Peyer's patch (tissue), 4 donors: Measurements from ENCODE around the gene PCSK5.

ENCODE experiments used
- CTCF ChIP-seq, 6 experiments: fragments of 450-650 bp in 4 of 6; fragments of 200-600 bp in 2 of 6; sonication (generic) in 1 of 6; IDR thresholded peaks; one replicate each; pipeline ENCODE4 v1.5.1; 2017 to 2019; ENCODE audit warnings: antibody characterized with exemption in 6 of 6, mild to moderate bottlenecking in 3 of 6, moderate library complexity in 1 of 6
- POLR2A ChIP-seq, 2 donors: fragments of 450-650 bp; IDR thresholded peaks; one replicate each; pipeline ENCODE4 v1.5.1; 2017; ENCODE audit warnings: antibody characterized with exemption in 2 of 2, mild to moderate bottlenecking in 2 of 2, moderate library complexity in 2 of 2

- TF ChIP-seq CTCF (IDR thresholded peaks at IDR 0.05) (no peak), POLR2A (IDR thresholded peaks at IDR 0.05) (no peak)
These were observed 400.1 kb downstream of the PCSK5 start for GRCh38 chr9:76290555-76290954.
